ELF-1 (cell line): Measurements from ENCODE around the gene GLOD5.

Experiments
- DNase-seq: peaks from one replicate; pipeline ENCODE4 v3.0.0-alpha.2; 2016; ENCODE audit warnings: low read depth, low spot score

The GLOD5 gene

GRCh38 chrX:48761674-48762471 is at the start of gene GLOD5:
TSS of gene GLOD5 (plus strand) at chrX:48761747. CDS start at chrX:48761791, 44 bp downstream.
- peak; percentile 87 for DNase-seq

- no peak for DNase-seq
These were observed 49.5 kb upstream of the GLOD5 start for GRCh38 chrX:48711929-48712505.

GRCh38 chrX:48713847-48714246 is 47.7 kb upstream of the GLOD5 start:
- no peak for DNase-seq

- no peak for DNase-seq
These were observed 47.0 kb upstream of the GLOD5 start for GRCh38 chrX:48714573-48714972.

- DNase-seq, result no peak
These were observed 46.5 kb upstream of the GLOD5 start for GRCh38 chrX:48715072-48715471.

GRCh38 chrX:48715876-48716502 is 45.6 kb upstream of the GLOD5 start:
- no peak for DNase-seq

GRCh38 chrX:48719958-48720357 is 41.6 kb upstream of the GLOD5 start:
- DNase-seq, result no peak

- no peak for DNase-seq
These were observed 40.8 kb upstream of the GLOD5 start for GRCh38 chrX:48720577-48721250.

- no peak for DNase-seq
These were observed 39.6 kb upstream of the GLOD5 start for GRCh38 chrX:48721916-48722315.

- DNase-seq, result no peak
These were observed 35.0 kb upstream of the GLOD5 start for GRCh38 chrX:48726596-48726995.

GRCh38 chrX:48728653-48729052 is 32.9 kb upstream of the GLOD5 start:
- DNase-seq, result no peak

- no peak for DNase-seq
These were observed 25.2 kb upstream of the GLOD5 start for GRCh38 chrX:48736303-48736702.

- no peak for DNase-seq
These were observed 24.7 kb upstream of the GLOD5 start for GRCh38 chrX:48736878-48737212.

- DNase-seq, result peak; percentile 99
These were observed 24.2 kb upstream of the GLOD5 start for GRCh38 chrX:48737213-48737938.

- DNase-seq, result no peak
These were observed 23.6 kb upstream of the GLOD5 start for GRCh38 chrX:48737940-48738339.

- DNase-seq, result no peak
These were observed 19.7 kb upstream of the GLOD5 start for GRCh38 chrX:48741834-48742233.

- DNase-seq, result no peak
These were observed 16.3 kb upstream of the GLOD5 start for GRCh38 chrX:48745222-48745621.

- DNase-seq, result peak; percentile 13
These were observed 14.0 kb upstream of the GLOD5 start for GRCh38 chrX:48747415-48748016.

GRCh38 chrX:48749182-48749581 is 12.4 kb upstream of the GLOD5 start:
- no peak for DNase-seq

GRCh38 chrX:48751343-48751742 is 10.2 kb upstream of the GLOD5 start:
- no peak for DNase-seq

GRCh38 chrX:48752498-48752897 is 9.0 kb upstream of the GLOD5 start:
- peak; percentile 4 for DNase-seq
